GM12801 (cell line): ENCODE results near the gene ZDHHC11.

Source experiments
- CTCF ChIP-seq: IDR thresholded peaks from one replicate; pipeline ENCODE4 v1.5.1; 2011; ENCODE audit warnings: control low read depth; ENCODE audit not compliant: insufficient read length; ENCODE audit errors: extremely low read depth

Gene ZDHHC11

DNA sequence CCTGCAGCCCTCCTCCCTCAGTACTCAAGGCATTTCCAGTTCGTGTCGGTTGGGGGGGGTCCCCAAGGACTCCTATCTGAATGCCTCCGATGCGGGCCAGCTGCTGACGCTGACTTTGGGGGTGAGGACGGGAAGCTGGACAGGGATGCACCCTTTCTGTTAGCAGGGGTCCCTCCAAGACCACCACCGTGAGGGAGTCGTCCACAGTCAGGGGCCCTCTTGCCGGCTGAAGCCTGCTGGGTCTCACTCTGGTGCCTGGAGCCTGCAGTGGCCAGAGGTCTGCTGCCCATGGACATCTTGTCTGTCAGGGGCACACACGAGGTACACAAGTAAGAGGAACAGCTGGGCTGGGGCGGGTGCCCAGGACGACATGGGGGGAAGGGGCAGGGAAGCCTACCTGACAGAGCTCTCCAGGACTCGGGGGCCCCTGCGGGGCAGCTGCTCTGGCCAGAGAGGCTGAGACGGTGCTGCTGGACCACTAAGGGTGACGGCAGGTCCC lies 9.1 kb upstream of the ZDHHC11 start:
- no peak for TF ChIP-seq CTCF

- TF ChIP-seq CTCF = no peak
Observed at GRCh38 chr5:859391-859790, 8.6 kb upstream of the ZDHHC11 start.

DNA sequence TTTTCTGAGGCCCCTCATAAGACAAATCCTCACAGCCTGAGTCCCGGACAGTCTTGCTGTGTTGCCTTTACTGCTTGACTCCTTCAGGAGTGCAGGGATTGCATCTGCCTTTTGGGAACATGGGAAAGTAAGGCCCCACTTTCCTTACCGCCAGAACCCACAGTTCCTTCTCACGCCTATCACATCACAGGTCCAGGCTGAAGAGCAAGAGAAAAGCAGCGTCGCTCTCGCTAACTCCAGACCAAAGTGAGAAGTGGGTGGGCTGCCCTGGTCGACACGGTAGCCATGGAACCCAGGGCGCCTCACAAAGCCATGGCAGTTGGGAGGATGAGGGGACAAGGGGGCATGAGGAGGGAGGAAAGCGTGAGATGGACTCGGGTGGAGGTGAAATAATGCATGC lies 7.9 kb upstream of the ZDHHC11 start:
- no peak for TF ChIP-seq CTCF

- TF ChIP-seq CTCF = no peak
Observed at GRCh38 chr5:856531-857425, 6.0 kb upstream of the ZDHHC11 start.

DNA sequence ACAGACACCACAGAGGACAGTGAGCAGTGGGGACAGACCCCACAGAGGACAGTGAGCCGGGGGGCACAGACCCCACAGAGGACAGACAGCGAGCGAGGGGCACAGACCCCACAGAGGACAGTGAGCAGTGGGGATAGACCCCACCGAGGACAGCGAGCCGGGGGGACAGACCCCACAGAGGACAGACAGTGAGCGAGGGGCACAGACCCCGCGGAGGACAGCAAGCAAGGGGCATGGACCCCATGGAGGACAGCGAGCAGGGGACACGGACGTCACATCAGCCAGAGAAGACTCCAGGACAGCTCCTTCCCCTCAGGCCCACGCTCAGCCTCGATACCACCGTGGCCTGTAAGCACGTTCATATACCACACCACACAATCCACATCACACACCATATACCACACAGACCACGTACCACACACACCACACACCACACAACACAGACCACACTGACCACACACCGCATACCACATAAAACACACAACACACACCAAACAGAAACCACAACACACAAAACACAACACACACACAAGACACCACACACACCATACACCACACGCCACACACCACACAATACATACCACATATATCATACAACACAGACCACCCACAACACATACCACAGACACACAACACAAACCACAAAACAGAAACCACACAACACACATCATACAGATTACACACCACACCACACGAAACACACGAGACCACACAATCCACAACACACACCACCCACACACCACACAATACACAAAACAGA lies 5.2 kb upstream of the ZDHHC11 start:
- TF ChIP-seq CTCF = no peak

DNA sequence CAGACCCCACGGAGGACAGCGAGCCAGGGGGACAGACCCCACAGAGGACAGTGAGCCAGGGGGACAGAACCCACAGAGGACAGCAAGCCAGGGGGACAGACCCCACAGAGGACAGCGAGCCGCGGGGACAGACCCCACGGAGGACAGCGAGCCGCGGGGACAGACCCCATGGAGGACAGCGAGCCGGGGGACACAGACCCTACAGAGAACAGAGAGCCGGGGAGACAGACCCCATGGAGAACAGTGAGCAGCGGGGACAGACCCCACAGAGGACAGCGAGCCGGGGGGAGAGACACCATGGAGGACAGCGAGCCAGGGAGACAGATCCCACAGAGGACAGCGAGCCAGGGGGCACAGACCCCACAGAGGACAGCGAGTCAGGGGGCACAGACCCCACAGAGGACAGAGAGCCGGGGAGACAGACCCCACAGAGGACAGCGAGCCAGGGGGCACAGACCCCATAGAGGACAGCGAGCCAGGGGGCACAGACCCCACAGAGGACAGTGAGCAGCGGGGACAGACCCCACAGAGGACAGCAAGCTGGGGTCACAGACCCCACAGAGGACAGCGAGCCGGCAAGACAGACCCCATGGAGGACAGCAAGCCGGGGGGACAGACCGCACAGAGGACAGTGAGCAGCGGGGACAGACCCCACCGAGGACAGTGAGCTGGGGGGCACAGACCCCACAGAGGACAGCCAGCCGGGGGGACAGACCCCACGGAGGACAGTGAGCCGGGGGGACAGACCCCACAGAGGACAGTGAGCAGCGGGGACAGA lies 4.4 kb upstream of the ZDHHC11 start:
- TF ChIP-seq CTCF = no peak

GRCh38 chr5:854217-854616 lies 3.4 kb upstream of the ZDHHC11 start:
- TF ChIP-seq CTCF = no peak
